Femur (tissue), 1 donor: Measurements from ENCODE around the gene MAPK14.
"Not testable (repeated sequence)": the region's sequence is repeated elsewhere in the genome, so short reads cannot be mapped to it uniquely, and the experiment has no call there.

ENCODE experiments used
- DNase-seq: peaks from one replicate; pipeline ENCODE4 v3.0.0-alpha.2; 2017

The MAPK14 gene

GRCh38 chr6:36070252-36070651 lies 42.6 kb downstream of the MAPK14 start:
- DNase-seq = no peak

DNA sequence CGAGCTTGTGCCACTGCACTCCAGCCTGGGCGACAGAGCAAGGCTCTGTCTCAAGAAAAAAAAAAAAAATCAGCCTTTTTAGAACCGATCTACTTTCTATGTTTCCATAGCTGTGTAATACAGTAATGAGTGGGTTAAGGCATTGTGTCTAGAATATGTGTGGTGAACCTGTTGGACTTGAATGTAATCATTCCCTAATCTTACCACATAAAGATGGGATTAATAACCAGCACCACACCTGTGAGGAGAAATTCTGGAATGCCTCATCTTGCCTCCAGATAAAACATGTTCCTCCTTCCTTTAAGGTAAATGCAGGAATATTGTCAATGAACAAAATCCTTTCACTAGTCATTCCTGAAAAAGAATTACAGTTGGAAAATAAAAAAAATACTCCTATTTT lies 43.7 kb downstream of the MAPK14 start:
- DNase-seq = no peak

GRCh38 chr6:36071714-36072113 lies 44.1 kb downstream of the MAPK14 start:
- no peak for DNase-seq

DNA sequence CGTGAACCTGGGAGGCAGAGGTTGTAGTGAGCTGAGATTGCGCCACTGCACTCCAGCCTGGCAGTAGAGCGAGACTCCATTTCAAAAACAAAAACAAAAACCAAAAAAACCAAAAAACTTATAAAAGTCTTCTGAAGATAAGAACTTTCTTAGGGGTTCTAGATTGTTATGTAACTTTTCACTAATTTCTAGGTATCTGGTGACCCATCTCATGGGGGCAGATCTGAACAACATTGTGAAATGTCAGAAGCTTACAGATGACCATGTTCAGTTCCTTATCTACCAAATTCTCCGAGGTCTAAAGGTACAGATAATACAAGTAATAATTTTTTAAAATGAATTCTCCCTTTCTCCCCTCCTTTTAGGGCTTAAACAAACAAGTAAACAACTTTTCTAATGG lies 45.1 kb downstream of the MAPK14 start:
- no peak for DNase-seq

- DNase-seq = no peak
Measured at GRCh38 chr6:36073587-36073986, 46.0 kb downstream of the MAPK14 start.

DNA sequence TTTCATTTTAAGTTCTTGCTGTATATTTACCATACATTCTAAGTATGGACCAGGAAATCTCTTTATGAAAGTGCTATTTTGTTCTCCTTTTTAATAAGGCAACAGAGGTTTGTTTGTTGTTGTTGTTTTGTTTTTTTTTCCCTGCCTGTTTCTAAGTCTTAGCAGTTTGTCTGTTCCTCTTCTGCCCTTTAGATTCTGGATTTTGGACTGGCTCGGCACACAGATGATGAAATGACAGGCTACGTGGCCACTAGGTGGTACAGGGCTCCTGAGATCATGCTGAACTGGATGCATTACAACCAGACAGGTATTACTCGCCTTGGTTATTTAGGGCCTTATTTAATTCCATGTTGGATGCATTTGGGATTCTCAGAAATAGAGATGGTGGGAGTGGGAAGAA lies 48.0 kb downstream of the MAPK14 start:
- DNase-seq = no peak

DNA sequence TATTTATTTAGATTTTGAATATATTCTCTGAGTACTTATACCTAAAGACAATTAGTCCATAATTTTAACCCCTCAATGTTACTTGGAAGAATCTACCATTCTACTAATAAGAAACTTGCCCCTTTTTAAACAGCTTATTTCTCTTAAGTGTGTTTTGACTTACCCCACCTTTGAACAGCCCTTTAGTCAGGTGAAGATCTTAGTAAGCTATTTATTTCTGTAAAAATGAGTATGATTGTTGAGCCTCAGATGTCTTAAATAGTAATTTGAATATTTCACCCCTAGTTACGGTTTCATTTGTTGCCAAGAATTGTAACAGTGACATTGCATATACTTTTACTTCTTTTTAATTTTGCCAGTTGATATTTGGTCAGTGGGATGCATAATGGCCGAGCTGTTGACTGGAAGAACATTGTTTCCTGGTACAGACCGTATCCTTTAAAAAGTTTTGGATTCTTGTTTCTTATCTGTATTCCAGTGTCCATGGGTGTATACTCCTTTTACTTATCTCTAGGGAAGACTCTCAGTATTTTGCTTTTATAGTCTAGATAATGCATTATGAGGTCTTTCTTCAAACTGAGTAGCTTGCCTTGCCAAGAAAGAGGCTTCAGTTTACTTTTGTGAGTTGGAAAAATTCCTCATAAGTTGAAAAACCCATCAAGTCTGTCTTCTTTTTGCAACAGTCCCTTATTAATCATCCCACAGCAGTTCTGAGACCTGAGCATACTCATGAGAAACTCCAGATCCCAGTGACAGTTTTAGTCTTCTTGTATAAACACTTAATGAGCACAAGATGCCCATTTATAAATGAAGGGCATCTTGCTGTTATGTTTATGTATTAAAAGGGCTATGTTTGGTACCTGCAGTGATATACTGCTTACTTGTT lies 48.8 kb downstream of the MAPK14 start:
- DNase-seq = no peak

DNA sequence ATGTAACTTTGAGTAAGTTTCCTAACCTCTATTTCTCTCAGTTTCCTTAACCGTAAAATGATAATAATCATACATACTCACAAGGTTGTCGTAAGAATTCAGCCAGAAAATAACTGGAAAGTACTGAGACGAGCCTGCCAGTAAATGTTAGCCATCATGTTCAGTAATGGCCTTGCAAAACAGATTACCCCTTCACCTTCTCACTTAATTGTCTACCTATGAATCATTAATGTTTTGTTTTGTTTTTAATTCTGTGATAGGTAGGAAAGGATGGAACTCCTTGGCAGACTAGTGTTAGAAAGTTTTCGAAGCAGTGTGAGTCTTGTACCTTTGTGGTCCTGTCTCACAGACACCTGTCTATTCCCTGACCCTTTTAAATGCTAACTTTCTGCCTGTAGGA lies 50.6 kb downstream of the MAPK14 start:
- DNase-seq = no peak

GRCh38 chr6:36079601-36080000 lies 52.0 kb downstream of the MAPK14 start:
- DNase-seq = no peak

- DNase-seq = no peak
Measured at GRCh38 chr6:36082318-36082717, 54.7 kb downstream of the MAPK14 start.

- DNase-seq = no peak
Measured at GRCh38 chr6:36083446-36083845, 55.8 kb downstream of the MAPK14 start.

GRCh38 chr6:36088204-36088603 lies 60.6 kb downstream of the MAPK14 start:
- not testable (repeated sequence) for DNase-seq

DNA sequence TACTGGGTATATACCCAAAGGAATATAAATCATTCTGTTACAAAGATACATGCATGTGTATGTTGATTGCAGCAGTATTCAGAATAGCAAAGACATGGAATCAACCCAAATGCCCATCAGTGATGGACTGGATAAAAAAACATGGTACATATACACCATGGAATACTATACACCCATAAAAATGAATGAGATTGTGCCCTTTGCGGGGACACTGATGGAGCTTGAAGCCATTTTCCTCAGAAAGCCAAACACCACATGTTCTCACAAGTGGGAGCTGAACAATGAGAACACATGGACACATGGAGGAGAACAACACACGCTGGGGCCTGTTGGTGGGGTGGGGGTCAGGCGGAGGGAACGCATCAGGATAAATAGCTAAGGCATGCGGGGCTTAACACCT lies 61.4 kb downstream of the MAPK14 start:
- no peak for DNase-seq

DNA sequence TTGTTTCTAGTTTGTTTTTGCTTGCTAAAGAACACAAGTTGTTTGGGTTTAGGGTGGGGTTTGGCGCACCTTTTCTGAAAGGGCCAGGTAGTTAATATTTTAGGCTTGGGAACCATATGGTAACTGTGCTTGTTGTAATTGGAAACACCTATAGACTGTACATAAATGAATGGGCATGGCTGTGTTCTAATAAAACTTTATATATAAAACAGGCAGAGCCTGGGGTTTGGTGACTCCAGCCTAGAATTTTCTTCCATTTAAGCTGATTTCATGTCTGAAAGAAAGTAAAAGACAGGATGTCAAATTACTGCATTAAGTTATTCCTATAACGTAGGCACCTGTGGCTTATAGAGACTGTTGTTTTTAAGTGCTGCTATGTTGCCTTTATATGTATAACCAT lies 66.6 kb downstream of the MAPK14 start:
- no peak for DNase-seq

DNA sequence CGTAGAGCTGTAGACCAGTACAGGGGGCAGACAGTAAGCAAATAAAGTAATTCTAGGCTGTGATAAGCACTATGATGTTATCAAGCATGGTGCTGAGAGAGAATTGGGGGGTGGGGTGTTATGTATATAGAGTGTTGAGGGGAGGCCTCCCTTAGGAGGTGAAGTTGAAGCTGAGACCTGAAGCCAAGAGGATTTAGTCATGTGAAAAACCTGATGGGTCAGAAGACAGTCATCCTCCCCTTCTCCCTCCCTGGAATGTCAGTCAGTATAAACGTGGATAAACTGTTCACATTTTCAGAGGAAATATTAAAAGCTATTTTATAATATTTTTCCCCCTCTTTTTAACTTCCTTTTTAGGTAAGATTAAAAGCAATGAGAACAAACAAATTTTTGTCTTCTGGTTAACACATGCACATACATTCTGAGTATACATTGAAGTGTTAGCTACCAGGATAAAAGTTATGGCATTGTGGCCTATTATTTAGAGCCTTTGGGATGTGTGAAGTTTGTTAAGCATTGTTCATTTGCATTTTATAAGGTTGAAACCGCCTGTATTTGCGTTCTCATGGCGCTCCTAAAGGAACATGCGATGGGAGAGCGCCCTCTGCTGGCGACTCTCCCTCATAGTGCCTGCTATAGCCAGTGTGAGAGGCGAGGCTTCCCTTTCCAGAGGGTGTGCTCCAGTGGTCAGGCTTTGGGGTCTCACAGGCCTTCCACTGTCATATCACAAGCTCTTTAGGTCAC lies 67.3 kb downstream of the MAPK14 start:
- peak; percentile 89 for DNase-seq

GRCh38 chr6:36095497-36096391 lies 68.1 kb downstream of the MAPK14 start:
- DNase-seq = no peak

GRCh38 chr6:36098253-36098919 lies 70.8 kb downstream of the MAPK14 start:
- no peak for DNase-seq

- no peak for DNase-seq
Measured at GRCh38 chr6:36098920-36099647, 71.5 kb downstream of the MAPK14 start.

- no peak for DNase-seq
Measured at GRCh38 chr6:36099869-36100483, 72.4 kb downstream of the MAPK14 start.

- DNase-seq = no peak
Measured at GRCh38 chr6:36101691-36102090, 74.1 kb downstream of the MAPK14 start.

DNA sequence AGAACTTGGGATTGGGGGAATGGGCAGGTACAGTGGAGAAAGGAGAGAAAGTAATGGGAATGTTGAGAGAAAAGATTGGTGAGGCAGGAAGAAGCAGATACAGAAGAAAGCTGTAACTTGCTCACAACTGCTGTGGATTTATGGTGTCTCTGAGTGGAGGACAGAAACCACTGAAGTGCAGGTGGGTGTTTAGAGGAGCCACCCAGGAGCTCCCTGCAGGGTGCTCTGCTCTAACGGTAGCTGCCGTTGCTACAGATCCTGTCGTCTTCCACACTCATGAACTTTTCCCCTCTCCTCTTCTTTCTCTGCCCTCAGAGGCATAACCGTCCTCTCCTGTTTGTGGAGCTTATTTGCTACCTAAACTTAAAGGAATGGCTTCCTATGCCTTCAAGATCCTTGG lies 75.2 kb downstream of the MAPK14 start:
- no peak for DNase-seq
